Measurements from ENCODE around the gene IFI27L1. TPM values are rescaled to one million over a fixed set of nuclear protein-coding genes. Genes with fewer than 3 reads are reported as not detected.

IFI27L1 gene
- total and polyA plus RNA-seq, 2 of the 13 experiments (the other 11 are each of a cell fraction or from before 2014, with no cell fraction given): 11.9 to 19.0 TPM

DNA sequence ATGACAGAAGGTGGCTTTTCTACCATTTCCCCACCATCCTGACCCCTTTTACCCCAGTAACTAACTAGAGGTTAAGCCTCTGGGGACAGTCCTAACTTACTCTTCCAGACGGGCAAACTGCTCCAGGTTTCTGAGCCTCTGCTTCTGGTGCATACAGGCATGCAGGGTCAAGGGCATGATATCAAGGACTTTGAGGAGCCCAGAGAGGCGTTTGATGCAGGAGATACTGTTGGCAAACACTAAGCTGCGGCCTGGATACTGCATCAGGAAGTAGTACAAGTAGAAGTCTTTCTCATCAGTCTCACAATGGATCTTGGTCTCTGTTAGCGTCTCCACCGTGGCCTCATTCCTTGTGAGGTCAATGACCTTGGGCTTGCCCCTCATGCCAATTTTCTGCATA is 21.1 kb upstream of the IFI27L1 start (continued):
- TF ChIP-seq, protein P1, sequence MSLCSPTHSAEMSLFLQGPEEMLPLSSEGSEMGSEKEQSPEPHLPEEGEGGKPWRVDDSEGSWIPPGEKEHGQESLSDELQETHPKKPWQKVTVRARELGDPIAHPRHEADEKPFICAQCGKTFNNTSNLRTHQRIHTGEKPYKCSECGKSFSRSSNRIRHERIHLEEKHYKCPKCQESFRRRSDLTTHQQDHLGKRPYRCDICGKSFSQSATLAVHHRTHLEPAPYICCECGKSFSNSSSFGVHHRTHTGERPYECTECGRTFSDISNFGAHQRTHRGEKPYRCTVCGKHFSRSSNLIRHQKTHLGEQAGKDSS (CRISPR knock-in tag; IDR thresholded peaks at IDR 0.05; ENCODE audit: borderline replicate concordance, low read depth): no peak
- TF ChIP-seq ZNF775 (CRISPR knock-in tag; IDR thresholded peaks at IDR 0.05; ENCODE audit: borderline replicate concordance) (no peak), HNF4A (CRISPR knock-in tag; IDR thresholded peaks at IDR 0.05) (peak; percentile 45; the same call in 1 of the 2 replicates), ZNF530 (CRISPR knock-in tag; IDR thresholded peaks at IDR 0.05; ENCODE audit: low read depth) (no peak), MXI1 (IDR thresholded peaks at IDR 0.05; ENCODE audit: borderline replicate concordance, low read depth, low read length) (no peak), ZNF724P (CRISPR knock-in tag; IDR thresholded peaks at IDR 0.05; ENCODE audit: borderline replicate concordance) (no peak), JARID2 (CRISPR knock-in tag; IDR thresholded peaks at IDR 0.05; ENCODE audit: insufficient replicate concordance) (no peak), ZNF468 (CRISPR knock-in tag; IDR thresholded peaks at IDR 0.05) (no peak), SAP130 (CRISPR knock-in tag; IDR thresholded peaks at IDR 0.05; ENCODE audit: low read depth) (peak; percentile 49; the same call in 1 of the 2 replicates), ZNF225 (CRISPR knock-in tag; IDR thresholded peaks at IDR 0.05) (no peak), ZNF326 (CRISPR knock-in tag; IDR thresholded peaks at IDR 0.05; ENCODE audit: borderline replicate concordance) (no peak), SETDB1 (CRISPR knock-in tag; IDR thresholded peaks at IDR 0.05; ENCODE audit: borderline replicate concordance) (no peak)
- TF ChIP-seq, protein P2, sequence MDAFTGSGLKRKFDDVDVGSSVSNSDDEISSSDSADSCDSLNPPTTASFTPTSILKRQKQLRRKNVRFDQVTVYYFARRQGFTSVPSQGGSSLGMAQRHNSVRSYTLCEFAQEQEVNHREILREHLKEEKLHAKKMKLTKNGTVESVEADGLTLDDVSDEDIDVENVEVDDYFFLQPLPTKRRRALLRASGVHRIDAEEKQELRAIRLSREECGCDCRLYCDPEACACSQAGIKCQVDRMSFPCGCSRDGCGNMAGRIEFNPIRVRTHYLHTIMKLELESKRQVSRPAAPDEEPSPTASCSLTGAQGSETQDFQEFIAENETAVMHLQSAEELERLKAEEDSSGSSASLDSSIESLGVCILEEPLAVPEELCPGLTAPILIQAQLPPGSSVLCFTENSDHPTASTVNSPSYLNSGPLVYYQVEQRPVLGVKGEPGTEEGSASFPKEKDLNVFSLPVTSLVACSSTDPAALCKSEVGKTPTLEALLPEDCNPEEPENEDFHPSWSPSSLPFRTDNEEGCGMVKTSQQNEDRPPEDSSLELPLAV (CRISPR knock-in tag; conservative IDR thresholded peaks at IDR 0.05; ENCODE audit: low read depth): no peak
- TF ChIP-seq, protein P3, sequence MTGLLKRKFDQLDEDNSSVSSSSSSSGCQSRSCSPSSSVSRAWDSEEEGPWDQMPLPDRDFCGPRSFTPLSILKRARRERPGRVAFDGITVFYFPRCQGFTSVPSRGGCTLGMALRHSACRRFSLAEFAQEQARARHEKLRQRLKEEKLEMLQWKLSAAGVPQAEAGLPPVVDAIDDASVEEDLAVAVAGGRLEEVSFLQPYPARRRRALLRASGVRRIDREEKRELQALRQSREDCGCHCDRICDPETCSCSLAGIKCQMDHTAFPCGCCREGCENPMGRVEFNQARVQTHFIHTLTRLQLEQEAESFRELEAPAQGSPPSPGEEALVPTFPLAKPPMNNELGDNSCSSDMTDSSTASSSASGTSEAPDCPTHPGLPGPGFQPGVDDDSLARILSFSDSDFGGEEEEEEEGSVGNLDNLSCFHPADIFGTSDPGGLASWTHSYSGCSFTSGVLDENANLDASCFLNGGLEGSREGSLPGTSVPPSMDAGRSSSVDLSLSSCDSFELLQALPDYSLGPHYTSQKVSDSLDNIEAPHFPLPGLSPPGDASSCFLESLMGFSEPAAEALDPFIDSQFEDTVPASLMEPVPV (CRISPR knock-in tag; IDR thresholded peaks at IDR 0.05): no peak
- TF ChIP-seq, protein P4, sequence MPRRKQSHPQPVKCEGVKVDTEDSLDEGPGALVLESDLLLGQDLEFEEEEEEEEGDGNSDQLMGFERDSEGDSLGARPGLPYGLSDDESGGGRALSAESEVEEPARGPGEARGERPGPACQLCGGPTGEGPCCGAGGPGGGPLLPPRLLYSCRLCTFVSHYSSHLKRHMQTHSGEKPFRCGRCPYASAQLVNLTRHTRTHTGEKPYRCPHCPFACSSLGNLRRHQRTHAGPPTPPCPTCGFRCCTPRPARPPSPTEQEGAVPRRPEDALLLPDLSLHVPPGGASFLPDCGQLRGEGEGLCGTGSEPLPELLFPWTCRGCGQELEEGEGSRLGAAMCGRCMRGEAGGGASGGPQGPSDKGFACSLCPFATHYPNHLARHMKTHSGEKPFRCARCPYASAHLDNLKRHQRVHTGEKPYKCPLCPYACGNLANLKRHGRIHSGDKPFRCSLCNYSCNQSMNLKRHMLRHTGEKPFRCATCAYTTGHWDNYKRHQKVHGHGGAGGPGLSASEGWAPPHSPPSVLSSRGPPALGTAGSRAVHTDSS (CRISPR knock-in tag; conservative IDR thresholded peaks at IDR 0.05): no peak
- TF ChIP-seq, protein P5, sequence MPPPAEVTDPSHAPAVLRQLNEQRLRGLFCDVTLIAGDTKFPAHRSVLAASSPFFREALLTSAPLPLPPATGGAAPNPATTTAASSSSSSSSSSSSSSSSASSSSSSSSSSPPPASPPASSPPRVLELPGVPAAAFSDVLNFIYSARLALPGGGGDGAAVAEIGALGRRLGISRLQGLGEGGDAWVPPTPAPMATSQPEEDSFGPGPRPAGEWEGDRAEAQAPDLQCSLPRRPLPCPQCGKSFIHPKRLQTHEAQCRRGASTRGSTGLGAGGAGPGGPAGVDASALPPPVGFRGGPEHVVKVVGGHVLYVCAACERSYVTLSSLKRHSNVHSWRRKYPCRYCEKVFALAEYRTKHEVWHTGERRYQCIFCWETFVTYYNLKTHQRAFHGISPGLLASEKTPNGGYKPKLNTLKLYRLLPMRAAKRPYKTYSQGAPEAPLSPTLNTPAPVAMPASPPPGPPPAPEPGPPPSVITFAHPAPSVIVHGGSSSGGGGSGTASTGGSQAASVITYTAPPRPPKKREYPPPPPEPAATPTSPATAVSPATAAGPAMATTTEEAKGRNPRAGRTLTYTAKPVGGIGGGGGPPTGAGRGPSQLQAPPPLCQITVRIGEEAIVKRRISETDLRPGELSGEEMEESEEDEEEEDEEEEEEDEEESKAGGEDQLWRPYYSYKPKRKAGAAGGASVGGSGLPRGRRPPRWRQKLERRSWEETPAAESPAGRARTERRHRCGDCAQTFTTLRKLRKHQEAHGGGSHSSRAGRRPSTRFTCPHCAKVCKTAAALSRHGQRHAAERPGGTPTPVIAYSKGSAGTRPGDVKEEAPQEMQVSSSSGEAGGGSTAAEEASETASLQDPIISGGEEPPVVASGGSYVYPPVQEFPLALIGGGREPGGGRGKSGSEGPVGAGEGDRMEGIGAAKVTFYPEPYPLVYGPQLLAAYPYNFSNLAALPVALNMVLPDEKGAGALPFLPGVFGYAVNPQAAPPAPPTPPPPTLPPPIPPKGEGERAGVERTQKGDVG (CRISPR knock-in tag; IDR thresholded peaks at IDR 0.05; ENCODE audit: borderline replicate concordance): no peak
- TF ChIP-seq, protein P6, sequence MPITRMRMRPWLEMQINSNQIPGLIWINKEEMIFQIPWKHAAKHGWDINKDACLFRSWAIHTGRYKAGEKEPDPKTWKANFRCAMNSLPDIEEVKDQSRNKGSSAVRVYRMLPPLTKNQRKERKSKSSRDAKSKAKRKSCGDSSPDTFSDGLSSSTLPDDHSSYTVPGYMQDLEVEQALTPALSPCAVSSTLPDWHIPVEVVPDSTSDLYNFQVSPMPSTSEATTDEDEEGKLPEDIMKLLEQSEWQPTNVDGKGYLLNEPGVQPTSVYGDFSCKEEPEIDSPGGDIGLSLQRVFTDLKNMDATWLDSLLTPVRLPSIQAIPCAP (CRISPR knock-in tag; IDR thresholded peaks at IDR 0.05; ENCODE audit: low read depth): no peak
- TF ChIP-seq, protein P7, sequence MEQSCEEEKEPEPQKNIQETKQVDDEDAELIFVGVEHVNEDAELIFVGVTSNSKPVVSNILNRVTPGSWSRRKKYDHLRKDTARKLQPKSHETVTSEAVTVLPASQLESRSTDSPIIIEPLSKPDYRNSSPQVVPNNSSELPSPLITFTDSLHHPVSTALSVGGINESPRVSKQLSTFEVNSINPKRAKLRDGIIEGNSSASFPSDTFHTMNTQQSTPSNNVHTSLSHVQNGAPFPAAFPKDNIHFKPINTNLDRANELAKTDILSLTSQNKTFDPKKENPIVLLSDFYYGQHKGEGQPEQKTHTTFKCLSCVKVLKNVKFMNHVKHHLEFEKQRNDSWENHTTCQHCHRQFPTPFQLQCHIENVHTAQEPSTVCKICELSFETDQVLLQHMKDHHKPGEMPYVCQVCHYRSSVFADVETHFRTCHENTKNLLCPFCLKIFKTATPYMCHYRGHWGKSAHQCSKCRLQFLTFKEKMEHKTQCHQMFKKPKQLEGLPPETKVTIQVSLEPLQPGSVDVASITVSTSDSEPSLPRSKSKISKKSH (CRISPR knock-in tag; IDR thresholded peaks at IDR 0.05; ENCODE audit: borderline replicate concordance): no peak
